ENCODE results near the gene AUNIP.

DNA sequence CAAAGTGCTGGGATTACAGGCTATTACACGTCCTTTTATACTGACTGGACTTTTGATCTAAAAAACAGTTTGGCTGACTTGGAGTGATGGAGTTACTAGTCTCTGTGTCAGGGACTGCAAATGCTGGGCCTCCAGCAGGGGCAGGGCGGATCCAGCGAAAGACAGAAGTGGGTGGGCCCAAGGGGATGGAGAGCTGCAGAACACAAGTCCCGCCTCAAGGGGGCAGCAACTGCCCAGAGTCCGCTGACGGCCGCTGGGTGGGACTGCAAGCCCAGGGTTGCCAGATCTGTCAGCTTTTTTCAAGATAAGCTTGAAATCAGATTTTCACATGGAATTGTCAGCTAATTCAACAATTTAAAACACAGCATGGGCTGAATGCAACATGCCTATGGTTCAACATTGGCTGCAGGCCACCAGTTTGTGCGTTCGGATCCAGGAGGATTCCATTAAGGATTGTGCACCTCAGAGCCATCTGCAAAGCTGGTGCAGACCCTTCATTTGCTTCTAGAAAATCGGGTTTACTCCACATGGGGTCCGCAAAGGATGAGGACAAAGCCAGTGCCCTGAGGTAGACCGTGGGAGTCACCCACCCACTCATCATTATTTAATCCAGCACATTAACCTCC lies 36.2 kb upstream of the AUNIP start:
- peak; percentile 93 to 99 (median 99) for TF ChIP-seq CTCF (IDR thresholded peaks at IDR 0.05)
- no peak for TF ChIP-seq POLR2A (IDR thresholded peaks at IDR 0.05)
